SH-SY5Y (cell line): ENCODE data around the gene PWWP2A.

Source experiments
- GATA2 ChIP-seq: IDR thresholded peaks from 2 replicates; pipeline ENCODE4 v1.6.1; 2011; ENCODE audit warnings: mild to moderate bottlenecking, low read depth, low read length
- GATA3 ChIP-seq: IDR thresholded peaks from 2 replicates; pipeline ENCODE4 v1.6.1; 2011; ENCODE audit warnings: low read depth, mild to moderate bottlenecking, low read length, moderate library complexity

Gene PWWP2A

GRCh38 chr5:160119142-160119904 is at the start of gene PWWP2A:
Gene PWWP2A (minus strand): TSS chr5:160119450. CDS start chr5:160119388, 62 bp downstream.
- TF ChIP-seq GATA2 (peak; percentile 51; the same call in 1 of the 2 replicates), GATA3 (no peak)

DNA sequence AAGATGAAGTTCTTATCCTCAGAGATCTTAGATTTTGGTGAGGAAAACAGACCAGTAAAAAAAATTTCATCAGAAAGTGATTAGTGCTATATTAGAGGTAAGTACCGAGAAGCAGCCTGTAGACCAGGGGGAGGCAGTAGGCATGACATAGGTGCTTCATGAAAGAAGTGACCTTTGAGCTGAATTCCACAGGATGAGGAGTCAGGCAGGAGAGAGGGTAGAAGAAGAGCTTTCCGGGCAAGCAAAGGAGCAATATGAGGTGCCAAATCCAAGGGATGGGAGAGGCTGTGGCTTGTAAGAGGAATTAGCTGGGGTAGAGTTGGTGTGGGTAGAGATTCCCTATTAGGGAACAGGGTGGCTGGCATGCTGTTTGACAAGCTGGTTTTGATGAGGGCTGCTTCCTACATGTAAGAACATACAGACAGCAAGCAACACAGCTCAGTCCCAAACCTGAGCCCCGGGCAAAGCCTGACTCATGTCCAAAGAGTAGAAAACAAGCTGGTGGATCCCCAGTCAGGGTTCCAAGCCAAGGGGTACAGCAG is 48.4 kb upstream of the PWWP2A start:
- TF ChIP-seq GATA3 = no peak
- no peak for TF ChIP-seq GATA2

- TF ChIP-seq GATA3 (no peak), GATA2 (no peak)
Measured at GRCh38 chr5:160166973-160167623, 47.8 kb upstream of the PWWP2A start.

DNA sequence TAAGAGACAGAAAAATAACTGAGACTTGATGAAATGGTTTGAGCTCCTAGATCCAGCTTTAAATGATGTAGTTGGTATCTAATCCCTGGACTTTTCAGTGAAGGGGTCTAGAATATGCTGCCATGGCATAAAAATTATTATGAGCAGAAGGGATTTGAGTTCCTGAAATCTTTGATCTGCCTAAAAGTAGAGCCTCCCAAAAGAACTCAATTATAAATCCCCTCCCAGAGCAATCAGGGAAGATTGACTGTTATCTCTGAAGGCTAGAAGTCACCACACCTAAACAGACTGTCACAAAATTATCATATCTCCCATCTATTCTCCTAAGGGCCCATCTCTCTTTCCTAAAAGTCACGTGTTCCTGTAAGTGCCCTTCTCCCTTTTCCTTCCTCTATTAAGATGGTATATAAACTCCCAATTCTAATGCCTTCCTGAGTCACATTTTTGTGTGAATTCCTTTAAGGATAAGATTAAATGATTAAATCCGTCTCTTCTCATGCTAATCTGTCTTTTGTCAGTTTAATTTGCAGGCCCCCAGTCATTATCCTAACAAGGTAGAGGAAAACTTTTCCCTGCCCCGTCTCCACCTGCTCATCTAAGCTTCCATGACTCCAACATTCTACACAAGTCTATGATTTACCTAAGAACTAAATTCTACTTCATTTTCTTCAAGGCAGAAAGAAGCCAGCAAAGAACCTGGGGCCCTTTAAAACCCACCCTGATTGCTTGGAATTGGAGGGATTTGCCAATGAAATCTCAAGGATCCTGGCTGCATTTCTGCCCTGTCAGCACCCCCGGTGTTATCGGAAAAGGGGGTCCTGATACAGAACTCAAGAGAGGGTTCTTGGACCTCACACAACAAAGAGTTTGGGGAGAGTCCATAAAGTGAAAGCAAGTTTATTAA is 47.1 kb upstream of the PWWP2A start:
- no peak for TF ChIP-seq GATA2
- TF ChIP-seq GATA3 = no peak; the same call in none of the 2 replicates

DNA sequence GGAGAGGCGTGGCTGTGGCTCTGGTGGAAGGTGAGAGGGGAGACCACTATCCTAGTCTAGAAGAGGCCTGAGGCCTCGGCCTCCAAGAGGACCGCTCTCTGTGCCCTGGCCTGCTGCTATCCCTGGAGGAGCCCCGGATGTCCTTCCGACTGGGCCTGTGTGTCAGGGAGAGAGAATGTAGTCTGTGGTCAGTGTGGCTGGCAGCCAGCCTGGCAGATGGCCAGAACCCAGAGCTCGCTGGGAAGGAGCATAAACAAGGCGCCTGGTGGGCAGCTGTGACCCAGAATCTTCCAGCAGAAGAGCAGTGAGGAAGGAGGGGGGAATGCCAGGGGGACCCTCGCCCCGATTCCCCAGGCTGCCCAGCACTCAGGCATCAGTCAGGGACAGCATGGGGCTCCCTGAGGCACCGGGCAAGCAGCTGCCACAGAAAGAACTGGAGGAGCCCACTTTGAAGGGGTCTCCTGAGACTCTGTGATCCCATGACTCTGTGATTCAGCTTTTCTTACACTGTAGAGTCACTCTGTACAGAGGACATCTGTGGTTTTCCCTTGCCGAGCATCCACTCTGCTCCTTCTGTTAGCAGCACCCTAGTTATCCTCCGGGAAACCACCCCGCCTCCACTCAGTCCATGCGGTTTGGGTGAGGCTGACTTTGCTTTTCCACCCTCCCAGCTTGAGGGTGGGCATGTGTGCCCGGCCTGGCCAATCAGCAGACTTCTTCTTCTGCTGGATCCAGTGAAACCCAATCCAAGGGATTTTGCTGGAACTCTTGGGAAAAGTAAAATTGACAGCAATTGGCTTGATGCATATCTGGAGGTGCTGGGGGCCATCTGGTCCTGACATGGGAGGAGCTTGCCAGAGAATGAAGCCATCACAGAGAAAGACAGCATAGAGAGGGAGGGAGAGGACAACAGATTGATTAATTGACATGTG is 46.2 kb upstream of the PWWP2A start:
- peak; percentile 72 for TF ChIP-seq GATA3
- TF ChIP-seq GATA2 = peak; percentile 93

- no peak for TF ChIP-seq GATA2
- no peak for TF ChIP-seq GATA3
Measured at GRCh38 chr5:160162910-160163309, 43.7 kb upstream of the PWWP2A start.

DNA sequence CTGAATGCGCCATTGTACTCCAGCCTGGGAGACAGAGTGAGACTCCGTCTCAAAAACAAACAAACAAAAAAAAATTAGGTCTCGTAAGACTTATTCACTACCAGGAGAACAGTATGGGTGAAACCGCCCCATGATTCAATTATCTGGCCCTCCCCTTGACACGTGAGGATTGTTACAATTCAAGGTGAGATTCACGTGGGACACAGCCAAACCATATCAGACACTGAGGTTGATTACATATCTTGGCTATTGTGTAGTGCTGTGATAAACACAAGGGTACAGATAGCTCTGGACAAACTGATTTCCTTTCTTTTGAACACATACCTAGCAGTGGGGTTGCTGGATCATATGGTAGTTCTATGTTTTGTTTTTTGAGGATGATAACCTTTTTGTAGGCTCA is 42.4 kb upstream of the PWWP2A start:
- TF ChIP-seq GATA3 (no peak), GATA2 (no peak)

DNA sequence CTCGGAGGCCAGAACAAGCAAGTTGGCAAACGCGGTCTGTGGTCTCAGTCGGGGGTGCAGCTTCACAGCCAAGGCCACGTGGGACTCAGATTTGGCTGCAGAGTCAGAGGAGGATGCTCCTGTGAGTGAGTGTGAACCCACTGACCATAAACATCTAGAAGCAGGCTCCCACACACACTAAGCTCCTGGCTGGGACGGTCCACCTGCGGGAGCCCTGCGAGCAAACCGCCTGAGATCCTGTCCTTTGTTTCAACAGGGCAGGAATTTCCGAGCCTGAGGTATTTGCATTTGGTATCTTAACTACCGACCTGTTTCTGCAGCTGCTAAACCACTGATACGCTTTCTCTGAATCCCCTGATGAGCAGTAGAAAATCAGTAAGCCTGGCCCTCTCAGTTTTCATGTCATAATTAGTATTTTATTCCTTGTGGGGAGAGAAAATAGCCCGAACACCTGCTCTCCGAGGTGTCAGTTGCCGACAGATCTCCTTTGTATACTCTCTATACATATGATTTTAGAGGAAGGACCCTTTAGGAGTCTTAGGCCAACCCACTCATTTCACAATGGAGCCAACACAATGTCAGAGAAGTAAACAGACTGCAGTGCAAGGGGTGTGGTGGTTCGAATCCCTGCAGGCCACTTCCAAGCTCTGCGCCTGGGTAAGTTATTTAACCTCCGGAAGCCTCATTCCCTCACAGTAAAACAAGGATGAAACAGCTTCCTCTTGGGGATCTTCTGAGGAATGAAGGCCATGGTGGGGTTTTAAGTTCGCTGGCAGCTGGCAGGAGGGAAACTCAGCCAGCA is 40.9 kb upstream of the PWWP2A start:
- no peak for TF ChIP-seq GATA2
- no peak for TF ChIP-seq GATA3

DNA sequence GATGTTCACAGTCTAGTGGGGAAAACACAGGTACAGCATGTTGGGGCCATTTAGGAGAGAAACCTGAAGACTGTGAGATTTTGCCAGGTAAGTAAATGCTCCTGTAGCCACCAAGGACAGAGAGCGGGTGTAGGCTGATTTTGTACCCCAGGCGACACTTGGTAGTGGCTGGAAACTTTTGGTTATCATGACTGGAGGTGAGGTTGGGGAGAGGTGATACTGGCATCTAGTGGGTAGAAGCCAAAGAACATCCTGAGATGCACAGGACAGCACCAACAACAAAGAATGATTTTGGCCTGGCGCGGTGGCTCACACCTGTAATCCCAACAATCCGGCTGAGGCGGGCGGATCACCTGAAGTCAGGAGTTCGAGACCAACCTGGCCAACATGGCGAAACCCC is 38.8 kb upstream of the PWWP2A start:
- TF ChIP-seq GATA2 = no peak
- TF ChIP-seq GATA3 = no peak

GRCh38 chr5:160155017-160155750 is 35.9 kb upstream of the PWWP2A start:
- TF ChIP-seq GATA2 (no peak), GATA3 (no peak)

DNA sequence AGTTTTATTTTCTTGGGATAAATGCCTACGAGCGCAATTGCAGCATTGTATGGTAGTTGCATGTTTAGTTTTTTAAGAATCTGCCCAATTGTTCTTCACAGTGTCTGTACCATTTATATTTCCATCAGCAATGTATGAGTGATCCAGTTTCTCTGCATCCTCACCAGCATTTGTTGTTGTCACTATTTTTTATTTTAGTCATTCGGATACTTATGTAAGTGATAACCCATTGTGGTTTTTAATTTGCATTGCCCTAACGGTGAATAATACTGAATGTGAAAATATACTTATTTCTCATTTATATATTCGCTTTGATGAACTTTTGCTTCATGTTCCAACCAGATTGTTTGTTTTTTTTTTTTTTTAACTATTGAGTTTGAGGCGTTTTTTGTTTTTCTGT is 33.7 kb upstream of the PWWP2A start:
- TF ChIP-seq GATA3 (no peak), GATA2 (no peak)

DNA sequence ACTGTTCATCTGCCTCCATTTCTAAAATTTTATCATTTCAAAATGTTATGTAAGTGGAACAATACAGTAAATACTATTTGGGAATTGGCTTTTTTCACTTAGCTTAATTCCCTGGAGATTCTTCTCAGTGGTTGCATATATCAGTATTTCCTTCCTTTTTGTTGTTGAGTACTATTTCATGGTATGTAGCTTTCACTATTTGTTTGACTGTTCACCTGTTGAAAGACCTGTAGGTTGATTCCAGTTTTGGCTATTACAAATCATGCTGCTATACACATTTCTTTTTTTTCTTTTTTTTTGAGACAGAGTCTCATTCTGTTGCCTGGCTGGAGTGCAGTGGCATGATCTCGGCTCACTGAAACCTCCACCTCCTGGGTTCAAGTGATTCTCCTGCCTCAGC is 33.0 kb upstream of the PWWP2A start:
- TF ChIP-seq GATA3 (no peak), GATA2 (no peak)
